KG1 (cell line): Measurements from ENCODE around the gene DHRS13.
"Not testable (repeated sequence)": the region's sequence is repeated elsewhere in the genome, so short reads cannot be mapped to it uniquely, and the experiment has no call there.

Experiments used
- DNase-seq: peaks from one replicate; lab custom pipeline; 2025; lab: John Stamatoyannopoulos, UW

The DHRS13 gene

DNA sequence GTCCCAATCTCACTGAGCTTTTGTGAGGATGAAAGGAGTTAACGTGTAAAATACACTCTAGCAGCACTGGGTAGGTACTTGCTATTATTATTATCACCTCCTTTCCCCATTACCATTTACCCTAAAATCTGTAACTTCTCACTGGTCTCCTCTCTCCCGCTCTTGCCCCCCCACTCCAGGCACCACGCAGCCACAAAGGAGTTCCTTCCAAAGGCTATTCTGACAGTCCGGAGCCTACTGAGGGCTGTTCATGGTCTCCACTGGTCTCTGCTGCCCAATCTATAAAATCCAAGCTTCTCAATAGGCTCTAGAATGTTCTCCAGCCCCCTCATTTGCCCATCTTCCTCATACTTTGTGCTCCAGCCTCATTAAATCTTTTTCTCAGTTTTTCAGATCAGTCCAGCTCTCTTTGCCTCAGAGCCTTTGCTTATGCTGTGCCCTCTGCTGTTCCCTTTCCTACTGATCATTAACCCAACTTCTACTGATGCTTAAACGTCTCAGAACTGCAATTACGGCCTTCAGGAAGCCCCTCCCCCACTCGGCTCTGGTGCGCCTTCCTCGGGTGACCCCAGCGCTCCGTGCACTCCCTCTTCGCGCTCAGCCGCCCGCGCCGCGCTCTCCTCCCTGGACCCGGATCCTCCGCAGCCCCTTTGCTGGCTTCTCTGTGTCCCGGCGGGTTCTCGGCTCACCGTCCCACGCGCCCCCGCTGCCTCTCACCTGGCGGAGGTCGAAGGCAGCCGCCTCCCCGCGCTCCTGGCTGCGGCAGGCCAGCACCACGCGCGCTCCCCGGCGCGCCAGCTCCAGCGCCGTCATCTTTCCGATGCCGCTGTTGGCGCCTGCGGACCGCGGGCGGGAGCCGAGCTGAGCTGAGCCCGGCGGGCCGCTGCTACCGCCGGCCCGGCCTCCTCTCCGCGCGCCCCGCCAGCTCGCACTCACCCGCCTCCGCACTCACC, 737 bp downstream of the DHRS13 start:
- no peak for DNase-seq

DNA sequence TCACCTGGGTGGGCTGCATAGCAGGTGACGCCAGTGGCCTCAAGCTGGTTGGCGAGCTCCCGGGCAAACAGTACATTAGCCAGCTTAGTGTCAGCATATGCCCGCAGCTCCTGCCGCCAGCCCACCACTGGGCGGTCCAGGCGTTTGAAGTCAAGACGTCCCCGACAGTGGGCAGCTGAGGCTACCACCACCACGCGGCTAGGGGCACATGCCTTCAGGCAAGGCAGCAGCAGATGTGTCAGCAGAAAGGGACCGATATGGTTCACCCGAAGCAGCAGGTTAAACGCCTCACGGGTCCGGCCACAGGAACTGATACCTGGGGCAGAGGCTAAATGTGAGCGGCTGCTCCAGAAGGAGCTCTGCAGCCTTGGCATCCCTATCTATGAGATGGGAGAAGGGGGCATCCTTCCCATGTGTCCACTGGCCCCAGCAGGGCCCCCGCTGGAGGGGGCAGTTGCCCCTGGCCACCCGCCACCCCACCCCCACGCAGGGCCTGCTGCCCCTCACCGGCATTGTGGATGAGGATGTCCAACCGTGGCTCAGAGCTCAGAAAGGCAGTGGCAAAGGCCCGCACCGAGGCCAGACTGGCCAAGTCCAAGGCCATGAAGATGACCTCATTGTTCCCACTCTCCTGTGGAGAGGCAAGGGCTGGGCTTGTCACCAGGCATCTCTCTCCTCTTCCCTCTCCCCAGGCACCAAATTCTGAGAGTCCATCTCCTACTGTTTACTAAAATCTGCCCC, 1.7 kb downstream of the DHRS13 start:
- DNase-seq: no peak

DNA sequence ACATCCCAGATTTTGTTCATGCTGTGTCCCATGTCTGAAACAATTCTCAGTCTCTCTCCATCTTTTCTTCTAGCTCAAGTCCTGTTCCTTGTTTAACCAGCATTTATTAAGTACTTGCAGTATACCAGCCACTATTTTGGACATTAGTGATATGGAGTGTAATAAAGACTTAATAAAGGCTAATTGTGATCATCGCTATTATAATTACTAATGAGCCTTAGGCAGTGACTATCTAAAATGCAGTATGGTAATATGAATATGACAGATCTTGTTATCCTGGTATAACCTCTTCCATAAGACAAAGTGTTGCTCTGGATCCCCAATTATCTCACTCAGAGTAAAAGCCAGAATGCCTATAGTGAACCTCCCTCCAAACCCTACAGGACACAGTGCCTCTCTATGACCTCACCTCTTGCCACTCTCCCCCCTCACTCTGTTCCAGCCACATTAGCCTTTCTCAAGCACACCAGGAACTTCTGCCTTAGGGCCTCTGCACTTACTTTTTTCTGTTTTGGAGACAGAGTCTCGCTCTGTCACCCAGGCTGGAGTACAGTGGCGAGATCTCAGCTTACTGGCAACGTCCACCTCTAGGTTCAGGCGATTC, 3.6 kb downstream of the DHRS13 start:
- no peak for DNase-seq

DNA sequence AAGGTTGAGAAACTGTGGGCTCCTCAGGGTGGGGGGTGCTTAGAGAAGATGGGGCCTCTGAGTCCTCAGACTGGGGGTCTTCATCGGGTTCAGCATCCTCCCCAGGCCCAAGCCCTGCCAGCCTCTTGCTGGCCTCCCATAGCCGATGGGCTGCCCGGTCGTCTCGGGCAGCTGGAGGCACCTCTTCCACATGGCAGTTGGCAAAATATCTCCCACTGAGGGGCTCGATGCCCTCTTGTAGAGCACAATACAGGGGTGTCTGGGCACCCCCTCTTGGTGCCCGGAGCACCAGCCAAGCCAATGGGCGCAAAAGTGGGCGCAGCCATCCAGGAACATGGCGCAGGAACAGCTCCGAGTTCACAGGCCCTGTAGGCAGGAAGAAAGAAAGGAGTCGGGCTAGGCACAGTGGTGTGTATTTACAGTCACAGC, 4.3 kb downstream of the DHRS13 start:
- DNase-seq: no peak

DNA sequence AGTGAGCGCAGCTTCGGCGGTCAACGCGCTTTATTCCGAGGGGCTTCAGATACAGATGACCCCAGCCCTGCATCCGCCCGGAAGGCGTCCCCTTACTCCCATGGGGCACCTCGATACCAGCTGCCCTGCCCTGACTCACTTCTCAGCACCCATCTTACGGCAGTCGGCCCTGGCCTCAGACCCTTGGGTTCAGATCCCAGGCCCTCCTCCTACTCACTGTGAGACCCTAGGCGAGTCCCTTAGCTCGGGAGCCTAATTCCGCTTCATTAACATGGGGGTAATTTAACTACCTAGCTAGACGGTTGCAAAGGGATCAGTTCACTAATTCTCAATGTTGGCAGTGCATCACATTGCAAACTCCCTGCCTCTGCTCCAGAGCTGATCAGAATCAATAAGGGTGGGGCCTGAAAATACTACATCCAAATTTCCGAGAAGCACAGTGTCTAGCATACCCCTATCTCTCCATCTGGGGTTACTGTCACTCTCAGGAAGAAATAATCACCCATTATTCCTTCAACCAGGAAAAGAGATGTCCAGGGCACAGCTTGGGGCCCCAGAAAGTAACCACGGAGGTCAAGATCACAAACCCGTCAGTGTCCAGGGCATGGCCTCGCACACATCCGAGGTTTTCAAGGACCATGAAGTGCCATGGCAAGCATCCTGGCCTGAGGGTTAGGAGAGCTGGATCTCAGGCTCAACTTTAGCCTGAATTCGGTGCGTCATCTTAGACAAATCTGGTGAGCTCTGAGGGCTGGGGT, 4.9 kb downstream of the DHRS13 start:
- no peak for DNase-seq

DNA sequence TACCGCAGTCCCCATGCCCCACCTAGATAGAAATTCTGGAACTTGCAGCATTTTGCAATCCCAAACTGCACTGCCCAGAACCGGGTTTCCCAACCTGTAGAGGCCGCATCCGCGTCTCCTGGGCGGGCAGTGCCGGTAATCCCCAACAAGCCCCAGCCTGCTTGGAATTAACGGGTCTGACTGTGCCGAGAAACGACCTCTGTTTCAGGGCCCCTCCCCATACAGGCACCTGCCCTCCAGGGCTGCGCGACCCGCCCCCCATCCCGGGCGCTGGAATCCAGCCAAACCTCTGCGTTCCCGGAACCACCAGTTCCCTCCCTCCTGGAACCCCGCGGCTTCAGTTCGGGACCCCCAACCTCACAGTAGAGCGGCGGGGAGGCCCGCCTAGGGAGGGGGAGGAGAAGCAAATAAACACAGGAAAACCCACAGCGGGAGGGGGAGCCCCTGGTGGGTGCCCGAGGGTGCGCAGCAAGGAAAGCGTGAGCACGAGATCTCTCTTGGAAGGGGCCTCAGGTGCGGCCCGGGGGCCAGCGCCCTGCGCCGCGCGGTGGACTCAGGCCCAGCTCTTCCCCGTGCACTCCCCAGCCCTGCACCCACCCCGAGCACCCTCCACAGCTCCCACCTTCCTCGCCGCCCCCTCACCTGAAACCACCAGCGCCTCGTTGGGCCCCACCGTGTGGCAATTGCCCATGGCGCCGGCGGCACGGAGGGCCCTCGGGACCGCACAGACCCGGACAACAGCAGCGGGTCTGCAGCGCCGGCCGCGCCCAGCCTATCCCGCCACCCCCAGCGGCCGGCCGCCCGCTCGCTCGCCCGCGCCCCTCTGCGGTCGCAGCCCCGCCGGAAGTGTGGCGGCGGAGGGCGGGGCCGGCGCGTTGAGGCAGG, 5.8 kb downstream of the DHRS13 start, which contains the start of gene FLOT2:
TSS of gene FLOT2 (minus strand) at position 850 of the 885 bp plus-strand sequence. CDS start at position 691, 159 bp downstream.
- DNase-seq: no peak

DNA sequence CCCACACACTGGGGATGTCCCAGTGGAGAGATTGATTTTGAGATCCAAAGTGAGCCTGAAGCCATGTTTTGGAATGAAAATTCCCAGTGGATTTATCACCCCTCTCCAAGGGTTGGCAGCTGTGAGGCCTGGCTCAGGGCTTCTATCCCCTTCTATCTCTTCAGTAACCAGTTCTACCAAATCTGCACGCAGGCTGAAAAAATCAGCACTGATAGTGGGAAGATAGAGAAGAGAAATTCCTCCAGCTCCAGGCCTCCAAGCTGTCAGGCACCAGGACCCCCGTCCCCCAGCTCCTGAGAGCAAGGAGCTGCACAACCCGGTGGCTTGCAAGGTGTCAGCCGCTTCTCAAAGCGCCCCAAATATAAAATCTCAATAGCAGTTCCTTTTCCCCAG, 6.4 kb downstream of the DHRS13 start:
- DNase-seq: no peak

DNA sequence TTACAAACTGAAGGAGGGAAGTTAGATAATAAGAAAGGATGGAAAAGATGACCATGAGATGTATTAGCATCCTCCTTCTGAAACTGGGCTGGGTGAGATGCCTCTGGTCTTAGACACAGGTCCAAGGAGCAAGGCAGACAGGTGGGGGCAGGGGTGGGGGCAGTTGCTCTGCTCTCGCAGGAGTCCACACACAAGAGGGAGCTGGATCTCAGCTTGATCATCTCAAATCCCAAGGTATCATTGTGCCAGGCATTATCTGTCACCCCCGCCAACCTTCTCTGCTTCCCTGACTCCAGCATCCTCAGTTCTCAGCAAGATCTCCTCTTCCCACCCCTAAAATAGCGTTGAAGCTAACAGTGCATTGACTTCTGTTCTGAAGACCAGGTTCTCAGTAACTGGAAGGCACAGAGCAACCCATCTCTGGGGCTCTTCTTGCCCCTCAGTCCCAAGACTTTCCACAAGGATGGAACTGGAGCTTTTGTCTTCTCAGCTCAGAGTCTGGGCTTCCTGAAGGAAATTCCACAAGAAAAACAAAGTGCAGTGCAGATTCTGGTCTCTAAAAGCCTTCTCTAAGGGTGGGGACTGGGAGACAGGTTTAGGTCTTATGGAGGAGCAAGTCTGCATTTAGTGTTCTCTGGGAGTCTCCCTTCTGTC, 7.0 kb downstream of the DHRS13 start:
- DNase-seq: no peak

DNA sequence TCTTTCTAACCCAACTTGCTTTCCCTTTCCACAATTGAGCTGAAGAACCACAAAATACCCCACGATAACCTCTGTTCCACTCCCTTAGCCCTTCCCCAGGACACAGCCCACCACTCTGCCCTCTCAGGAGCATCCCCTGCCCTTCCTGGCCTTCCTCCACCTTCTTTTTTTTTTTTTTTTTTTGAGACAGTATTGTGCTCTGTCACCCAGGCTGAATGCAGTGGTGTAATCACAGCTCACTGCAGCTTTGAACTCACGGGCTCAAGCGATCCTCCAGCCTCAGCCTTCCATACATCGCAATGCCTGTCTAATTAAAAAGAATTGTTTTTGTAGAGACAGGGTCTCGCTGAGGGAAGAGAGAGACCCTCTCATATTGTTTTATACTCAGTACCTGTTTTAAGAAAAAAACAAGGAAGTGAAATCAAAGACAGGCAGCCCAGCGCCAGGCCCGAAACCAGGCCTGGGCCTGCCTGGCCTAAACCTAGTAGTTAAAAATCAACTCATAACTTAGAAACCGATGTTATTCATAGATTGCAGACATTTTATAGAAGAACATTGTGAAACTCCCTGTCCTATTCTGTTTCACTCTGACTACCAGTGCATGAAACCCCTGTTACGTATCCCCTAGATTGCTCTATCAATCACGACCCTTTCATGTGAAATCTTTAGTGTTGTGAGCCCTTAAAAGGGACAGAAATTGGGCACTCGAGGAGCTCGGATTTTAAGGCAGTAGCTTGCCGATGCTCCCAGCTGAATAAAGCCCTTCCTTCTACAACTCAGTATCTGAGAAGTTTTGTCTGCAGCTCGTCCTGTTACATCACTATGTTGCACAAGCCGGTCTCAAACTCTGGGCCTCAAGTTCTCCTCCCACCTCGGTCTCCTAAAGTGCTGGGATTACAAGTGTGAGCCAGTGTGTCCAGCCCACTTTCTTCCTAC, 9.4 kb downstream of the DHRS13 start:
- DNase-seq: not testable (repeated sequence)

DNA sequence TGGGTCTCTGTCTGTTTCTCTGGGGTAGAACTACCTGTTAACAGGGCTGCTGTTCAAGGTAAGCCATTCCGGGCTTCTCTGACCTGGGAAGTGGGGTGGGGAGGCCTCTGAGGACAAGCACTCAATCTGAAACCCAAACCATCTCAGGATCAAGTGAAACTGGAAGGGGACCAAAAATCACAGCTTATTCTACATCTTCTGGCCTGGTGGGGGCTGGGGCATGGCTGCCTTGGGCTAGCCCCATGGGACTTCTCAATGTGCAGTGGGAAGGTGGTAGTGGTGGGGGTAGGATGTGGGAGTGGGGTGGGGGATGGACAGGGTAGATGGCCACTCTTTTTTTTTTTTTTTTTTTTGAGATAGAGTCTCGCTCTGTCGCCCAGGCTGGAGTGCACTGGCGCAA, 10.9 kb downstream of the DHRS13 start:
- no peak for DNase-seq

DNA sequence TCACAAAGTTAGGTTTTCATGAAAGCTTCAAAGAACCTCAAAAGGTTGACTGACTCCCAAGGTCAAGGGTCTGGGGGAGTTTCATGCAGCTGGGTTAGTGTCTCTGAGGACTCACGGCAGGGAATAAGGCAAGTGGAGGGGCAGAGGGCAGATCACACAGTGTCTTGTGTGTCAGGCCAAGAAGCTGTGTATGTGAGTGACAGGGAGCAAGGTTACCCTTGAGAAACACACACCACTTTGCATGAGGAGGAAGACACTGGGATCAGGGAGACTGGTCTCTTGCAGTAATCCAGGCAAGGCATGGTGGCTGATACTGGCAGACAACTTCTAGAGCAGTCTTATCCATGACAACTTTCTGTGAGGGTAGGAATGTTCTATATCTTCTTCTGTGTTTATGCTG, 11.7 kb downstream of the DHRS13 start:
- no peak for DNase-seq

DNA sequence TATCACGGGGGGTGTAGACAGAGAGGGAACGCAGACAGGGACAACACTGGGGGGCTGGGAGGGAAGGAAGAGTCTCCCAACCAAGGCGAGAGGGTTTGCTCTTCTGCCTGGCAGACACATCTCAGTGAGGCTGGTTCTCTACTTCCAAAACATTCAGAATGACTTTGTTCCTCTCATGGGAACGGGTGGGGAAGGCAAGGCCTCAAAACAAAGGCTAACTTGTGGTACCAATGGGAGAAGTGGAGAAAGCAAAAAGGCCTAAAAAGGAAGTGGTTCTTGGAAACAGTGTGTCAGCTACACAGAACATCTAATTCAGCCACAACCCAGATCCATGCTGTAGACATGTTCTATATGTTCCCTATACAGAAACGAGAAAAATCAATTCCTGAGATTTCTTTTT, 12.9 kb downstream of the DHRS13 start:
- no peak for DNase-seq

DNA sequence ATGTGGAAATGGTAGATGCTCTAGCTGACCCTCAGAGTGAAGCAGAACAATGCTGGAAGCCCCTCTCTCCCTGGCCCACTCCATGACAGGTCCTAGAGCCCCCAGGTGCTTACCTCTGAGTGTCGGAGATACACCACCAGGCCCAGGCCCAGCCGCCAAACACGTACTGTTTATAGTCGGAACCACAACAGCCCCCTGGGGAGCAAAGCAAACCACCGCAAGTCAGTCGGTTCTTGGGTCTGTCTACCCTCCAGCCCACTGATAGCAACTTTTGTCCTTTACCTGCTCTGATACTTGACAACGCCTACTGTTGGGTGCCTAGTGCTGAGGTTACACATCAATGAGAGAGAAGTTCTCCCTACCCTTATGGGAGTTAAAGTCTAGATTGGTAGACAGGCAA, 14.0 kb downstream of the DHRS13 start:
- DNase-seq: no peak

DNA sequence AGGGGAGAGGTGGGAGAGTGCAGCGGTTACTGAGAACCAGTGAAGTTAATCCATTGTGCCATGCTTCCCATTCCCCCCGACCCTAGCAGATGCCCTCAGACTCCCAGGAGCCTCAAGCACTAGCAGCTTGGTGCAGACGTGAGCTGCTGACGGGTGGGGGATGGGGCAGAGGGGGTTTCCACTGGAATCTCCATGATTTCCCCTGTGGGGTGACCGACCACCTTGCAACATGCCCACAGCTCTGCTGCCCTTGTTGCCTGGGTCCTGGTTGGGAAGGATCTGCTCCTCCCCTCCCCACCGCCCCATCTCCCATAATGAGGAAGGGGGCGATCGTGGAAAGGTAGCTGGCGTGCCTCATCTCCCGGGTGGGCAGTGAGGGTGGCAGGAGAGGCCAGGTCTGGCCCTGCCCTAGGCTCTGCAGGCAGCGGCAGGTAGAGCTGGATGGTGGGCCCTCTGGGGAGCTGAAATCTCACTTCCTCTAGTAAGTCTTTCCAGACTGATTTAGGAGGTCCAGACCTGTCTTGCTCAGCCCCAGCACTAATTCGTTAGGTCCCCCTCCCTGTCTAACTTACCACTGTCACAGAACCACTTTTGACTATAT, 14.9 kb downstream of the DHRS13 start:
- DNase-seq: no peak

DNA sequence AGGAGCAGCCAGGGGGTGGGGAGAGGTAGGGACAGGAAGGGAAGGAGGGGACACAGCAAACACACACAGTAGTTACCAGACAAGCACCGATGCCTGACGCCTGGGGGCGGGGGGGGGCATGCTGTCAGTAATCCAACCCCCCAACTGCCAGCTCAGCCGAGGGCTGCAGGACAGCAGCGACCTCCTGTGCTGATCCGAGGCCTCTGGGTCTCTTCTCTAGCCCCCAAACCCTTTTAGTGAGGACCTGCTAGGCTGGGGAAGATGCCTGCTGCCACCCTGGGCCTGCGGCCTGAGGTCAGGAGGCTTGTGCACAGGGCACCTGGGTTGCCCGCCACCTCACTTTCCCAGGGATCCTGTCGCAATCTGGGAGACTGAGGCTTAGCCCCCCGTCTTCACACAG, 16.9 kb downstream of the DHRS13 start:
- no peak for DNase-seq

DNA sequence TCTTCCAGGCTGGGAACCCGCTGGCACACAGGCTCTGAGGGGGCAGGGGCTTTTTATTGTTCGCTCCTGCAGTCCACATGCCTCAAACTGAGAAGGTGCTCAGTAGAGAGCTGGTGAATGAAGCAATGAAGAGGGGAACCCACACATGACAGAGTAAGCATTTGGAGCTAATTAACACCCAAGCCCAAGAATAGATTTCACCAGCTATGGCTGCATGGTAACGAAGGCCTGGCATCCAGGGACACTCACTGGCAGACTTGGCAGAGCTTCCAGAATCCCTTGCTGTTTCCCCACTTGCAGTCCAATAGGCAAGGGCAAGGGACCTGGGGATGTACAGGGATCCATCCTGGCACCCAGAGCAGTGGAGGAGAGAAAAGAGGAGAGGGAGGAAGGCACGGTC, 17.5 kb downstream of the DHRS13 start:
- DNase-seq: no peak

DNA sequence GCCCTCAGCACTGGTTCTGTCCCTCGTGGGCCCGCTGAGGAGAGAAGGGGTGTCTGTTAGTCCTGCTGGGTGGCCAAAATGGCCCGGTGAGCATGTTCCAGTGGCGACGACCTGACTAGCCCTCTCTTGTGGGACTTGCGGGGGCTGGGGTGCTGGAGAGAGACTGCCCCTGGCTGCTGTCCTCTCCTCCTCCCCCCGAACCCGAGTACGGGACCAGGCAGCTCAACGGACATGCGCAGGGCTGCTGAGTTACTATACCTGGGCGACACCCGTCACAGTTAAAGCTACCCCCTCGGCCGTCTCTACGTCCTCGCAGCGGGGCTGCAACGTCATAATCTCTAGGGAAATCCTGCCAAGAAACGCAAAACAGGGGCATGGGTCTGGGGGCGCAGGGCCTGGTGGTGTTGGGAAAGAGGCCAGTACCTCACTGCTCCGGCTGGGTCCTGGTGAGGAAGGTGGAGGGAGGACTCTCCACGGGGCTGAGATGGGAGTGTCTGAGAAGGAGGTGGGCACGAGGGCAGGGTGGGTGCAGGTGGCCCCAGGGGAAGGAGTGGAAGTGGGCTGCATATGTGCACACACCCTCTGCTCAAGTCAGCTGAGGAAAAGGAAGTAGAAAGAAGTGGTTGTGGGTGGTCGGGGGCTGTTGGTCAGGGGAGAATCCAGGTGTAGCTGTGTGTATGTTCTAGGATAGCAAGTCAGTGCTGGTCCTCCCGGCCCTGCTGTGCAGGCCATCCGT, 18.7 kb downstream of the DHRS13 start:
- no peak for DNase-seq
